HepG2 (cell line): Measurements from ENCODE around the gene PLPP3. TPM values are rescaled to one million over a fixed set of nuclear protein-coding genes. Genes with fewer than 3 reads are reported as not detected.

Experiments
- CEBPZ ChIP-seq: IDR thresholded peaks from 2 replicates; pipeline ENCODE4 v1.6.1; 2012; ENCODE audit warnings: low read length, improper control_type of control experiment
- FOXO1 ChIP-seq: sonication (generic); formaldehyde crosslinking; IDR thresholded peaks from 2 replicates; pipeline ENCODE4 v1.4.0; 2020; ENCODE audit warnings: missing genetic modification reagents
- HNF4G ChIP-seq, 2 experiments: sonication (generic) in 1 of 2; formaldehyde crosslinking in 1 of 2; IDR thresholded peaks; 2 replicates each; pipeline versions ENCODE4 v1.4.0 to v1.6.1; 2011 to 2020; ENCODE audit warnings: borderline replicate concordance in 2 of 2, low read depth in 2 of 2, mild to moderate bottlenecking in 2 of 2, low read length in 1 of 2, missing genetic modification reagents in 1 of 2, moderate library complexity in 1 of 2
- LCORL ChIP-seq, 2 experiments: fragments of 450-650 bp in 1 of 2; sonication (generic) in 1 of 2; formaldehyde crosslinking in 1 of 2; IDR thresholded peaks; 2 replicates each; pipeline versions ENCODE4 v1.5.0 to v1.6.1; 2017 to 2020; ENCODE audit warnings: antibody characterized with exemption in 1 of 2, missing genetic modification reagents in 1 of 2
- NFATC3 ChIP-seq: sonication (generic); formaldehyde crosslinking; IDR thresholded peaks from 2 replicates; pipeline ENCODE4 v1.5.1; 2020; ENCODE audit warnings: mild to moderate bottlenecking, missing genetic modification reagents
- NONO ChIP-seq, 2 experiments: fragments of 450-650 bp in 1 of 2; sonication (generic) in 1 of 2; formaldehyde crosslinking in 1 of 2; IDR thresholded peaks in 1 of 2; conservative IDR thresholded peaks in 1 of 2; 2 replicates each; pipeline versions ENCODE4 v1.6.1 to v1.8.0; 2017 to 2022; ENCODE audit warnings: mild to moderate bottlenecking in 1 of 2, missing genetic modification reagents in 1 of 2, moderate library complexity in 1 of 2
- SAP130 ChIP-seq: IDR thresholded peaks from 2 replicates; pipeline ENCODE4 v1.6.1; 2016; ENCODE audit warnings: low read depth
- SIX1 ChIP-seq: sonication (generic); formaldehyde crosslinking; IDR thresholded peaks from 2 replicates; pipeline ENCODE4 v1.4.0; 2020; ENCODE audit warnings: missing genetic modification reagents, borderline replicate concordance
- SKIL ChIP-seq: sonication (generic); formaldehyde crosslinking; IDR thresholded peaks from 2 replicates; pipeline ENCODE4 v1.8.0; 2022; ENCODE audit warnings: missing genetic modification reagents, mild to moderate bottlenecking, moderate library complexity, borderline replicate concordance
- XRCC5 ChIP-seq: fragments of 200-400 bp; formaldehyde crosslinking; optimal IDR thresholded peaks from 2 replicates; pipeline ENCODE3; 2017; ENCODE audit warnings: mild to moderate bottlenecking, low read length
- ZSCAN25 ChIP-seq: sonication (generic); formaldehyde crosslinking; IDR thresholded peaks from 2 replicates; pipeline ENCODE4 v1.8.0; 2022; ENCODE audit warnings: mild to moderate bottlenecking, missing genetic modification reagents
- polyA plus RNA-seq, 8 experiments: library from polyadenylated mRNA; depleted of rRNA in 3 of 8; stranded (reverse) in 7 of 8; unstranded in 1 of 8; fragments of >200 nt; fragmentation: Illumina TruSeq in 4 of 8; extraction: Trizol in 4 of 8; gene quantifications; 2 replicates each; pipeline versions ENCODE4 v1.2.1 to v1.2.3, GENCODE V29; 2011 to 2016; ENCODE audit warnings: low read depth in 4 of 8, missing spikeins in 1 of 8, mixed read lengths in 1 of 8; ENCODE audit not compliant: insufficient read depth in 1 of 8
- total RNA-seq, 5 experiments: library from RNA; depleted of rRNA; stranded (reverse); fragments of >200 nt; fragmentation: Illumina TruSeq; extraction: Trizol; gene quantifications; 2 replicates each; pipeline ENCODE4 v1.2.3, GENCODE V29; 2016; ENCODE audit warnings: low read depth in 1 of 5
- TF ChIP-seq, protein P1 (sequence below): sonication (generic); formaldehyde crosslinking; IDR thresholded peaks from 2 replicates; pipeline ENCODE4 v1.4.0; 2020; ENCODE audit warnings: missing genetic modification reagents
- TF ChIP-seq, protein P2 (sequence below): sonication (generic); formaldehyde crosslinking; IDR thresholded peaks from 2 replicates; pipeline ENCODE4 v1.5.1; 2020; ENCODE audit warnings: missing genetic modification reagents, mild to moderate bottlenecking, borderline replicate concordance

Gene PLPP3
- total and polyA plus RNA-seq, 2 of the 13 experiments (the other 11 are each of a cell fraction or from before 2014, with no cell fraction given) = 49.7 to 65.8 TPM

GRCh38 chr1:56578963-56579875 lies at the start of gene PLPP3 (continued):
- TF ChIP-seq, protein P1, sequence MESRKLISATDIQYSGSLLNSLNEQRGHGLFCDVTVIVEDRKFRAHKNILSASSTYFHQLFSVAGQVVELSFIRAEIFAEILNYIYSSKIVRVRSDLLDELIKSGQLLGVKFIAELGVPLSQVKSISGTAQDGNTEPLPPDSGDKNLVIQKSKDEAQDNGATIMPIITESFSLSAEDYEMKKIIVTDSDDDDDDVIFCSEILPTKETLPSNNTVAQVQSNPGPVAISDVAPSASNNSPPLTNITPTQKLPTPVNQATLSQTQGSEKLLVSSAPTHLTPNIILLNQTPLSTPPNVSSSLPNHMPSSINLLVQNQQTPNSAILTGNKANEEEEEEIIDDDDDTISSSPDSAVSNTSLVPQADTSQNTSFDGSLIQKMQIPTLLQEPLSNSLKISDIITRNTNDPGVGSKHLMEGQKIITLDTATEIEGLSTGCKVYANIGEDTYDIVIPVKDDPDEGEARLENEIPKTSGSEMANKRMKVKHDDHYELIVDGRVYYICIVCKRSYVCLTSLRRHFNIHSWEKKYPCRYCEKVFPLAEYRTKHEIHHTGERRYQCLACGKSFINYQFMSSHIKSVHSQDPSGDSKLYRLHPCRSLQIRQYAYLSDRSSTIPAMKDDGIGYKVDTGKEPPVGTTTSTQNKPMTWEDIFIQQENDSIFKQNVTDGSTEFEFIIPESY = no peak
- TF ChIP-seq CEBPZ = no peak
- TF ChIP-seq LCORL (IDR thresholded peaks at IDR 0.05) = no peak
- 0 out of 2 replicates have a peak, but pooled peaks have one; percentile 36 for TF ChIP-seq LCORL (CRISPR knock-in tag; IDR thresholded peaks at IDR 0.05)
- TF ChIP-seq XRCC5 = peak; percentile 43
- no peak for TF ChIP-seq ZSCAN25 (CRISPR knock-in tag)
- no peak for TF ChIP-seq NONO (IDR thresholded peaks at IDR 0.05)
- TF ChIP-seq NONO (CRISPR knock-in tag; conservative IDR thresholded peaks at IDR 0.05) = no peak; the same call in 1 of the 2 replicates
- TF ChIP-seq HNF4G (IDR thresholded peaks at IDR 0.05; ENCODE audit: borderline replicate concordance, low read depth, low read length) = no peak
- TF ChIP-seq HNF4G (CRISPR knock-in tag; IDR thresholded peaks at IDR 0.05; ENCODE audit: borderline replicate concordance, low read depth) = 0 out of 2 replicates have a peak, but pooled peaks have one; percentile 49
- TF ChIP-seq SKIL (CRISPR knock-in tag) = no peak
- TF ChIP-seq NFATC3 (CRISPR knock-in tag) = no peak
- peak; percentile 64 for TF ChIP-seq SAP130 (CRISPR knock-in tag)
- no peak for TF ChIP-seq SIX1 (CRISPR knock-in tag)
- TF ChIP-seq, protein P2, sequence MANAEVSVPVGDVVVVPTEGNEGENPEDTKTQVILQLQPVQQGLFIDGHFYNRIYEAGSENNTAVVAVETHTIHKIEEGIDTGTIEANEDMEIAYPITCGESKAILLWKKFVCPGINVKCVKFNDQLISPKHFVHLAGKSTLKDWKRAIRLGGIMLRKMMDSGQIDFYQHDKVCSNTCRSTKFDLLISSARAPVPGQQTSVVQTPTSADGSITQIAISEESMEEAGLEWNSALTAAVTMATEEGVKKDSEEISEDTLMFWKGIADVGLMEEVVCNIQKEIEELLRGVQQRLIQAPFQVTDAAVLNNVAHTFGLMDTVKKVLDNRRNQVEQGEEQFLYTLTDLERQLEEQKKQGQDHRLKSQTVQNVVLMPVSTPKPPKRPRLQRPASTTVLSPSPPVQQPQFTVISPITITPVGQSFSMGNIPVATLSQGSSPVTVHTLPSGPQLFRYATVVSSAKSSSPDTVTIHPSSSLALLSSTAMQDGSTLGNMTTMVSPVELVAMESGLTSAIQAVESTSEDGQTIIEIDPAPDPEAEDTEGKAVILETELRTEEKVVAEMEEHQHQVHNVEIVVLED (CRISPR knock-in tag) = peak; percentile 58; the same call in 1 of the 2 replicates
- TF ChIP-seq FOXO1 (CRISPR knock-in tag) = no peak
